Measurements from ENCODE around the gene STING1. TPM values are rescaled to one million over a fixed set of nuclear protein-coding genes. Genes with fewer than 3 reads are reported as not detected.

Gene STING1
- total and polyA plus RNA-seq, 2 of the 8 experiments (the other 6 are each of a cell fraction or from before 2014, with no cell fraction given), result 0.26 to 0.47 TPM

GRCh38 chr5:139443831-139444453, 38.6 kb downstream of the STING1 start (continued):
- TF ChIP-seq CHD7 (IDR thresholded peaks at IDR 0.05; ENCODE audit: insufficient replicate concordance, low read length), result no peak
- TF ChIP-seq MAFK (IDR thresholded peaks at IDR 0.05; ENCODE audit: low read depth, low read length), result no peak
- TF ChIP-seq RAD21 (IDR thresholded peaks at IDR 0.05 in 1 of 2, conservative IDR thresholded peaks at IDR 0.05 in 1 of 2; ENCODE audit: low read depth in 2 of 2, low read length in 2 of 2), result no peak
- TF ChIP-seq KDM5A (IDR thresholded peaks at IDR 0.05; ENCODE audit: low read length), result no peak
- TF ChIP-seq NANOG (IDR thresholded peaks at IDR 0.05; ENCODE audit: insufficient read depth, low read depth, low read length, poor library complexity, severe bottlenecking), result no peak
- no peak for TF ChIP-seq SP1 (IDR thresholded peaks at IDR 0.05; ENCODE audit: low read depth, low read length)
- TF ChIP-seq ZNF274 (IDR thresholded peaks at IDR 0.05; ENCODE audit: borderline replicate concordance, extremely low read depth, low read length), result no peak
- no peak for TF ChIP-seq SIX5 (IDR thresholded peaks at IDR 0.05; ENCODE audit: low read depth, low read length)
- no peak for TF ChIP-seq TEAD4 (IDR thresholded peaks at IDR 0.05; ENCODE audit: low read depth, low read length)
- no peak for TF ChIP-seq RBBP5 (IDR thresholded peaks at IDR 0.05; ENCODE audit: borderline replicate concordance, low read depth, low read length)
- no peak for TF ChIP-seq MAX (IDR thresholded peaks at IDR 0.05)
